Astrocyte of the spinal cord (primary cell): ENCODE measurements around the gene POU6F2.

Experiments
- DNase-seq: peaks from one replicate; pipeline ENCODE4 v3.0.0; 2011; ENCODE audit warnings: low read depth, low spot score
- H3K4me3 ChIP-seq: 2 replicates; pipeline ENCODE4 v1.5.1; 2011; ENCODE audit warnings: low read depth, mild to moderate bottlenecking, low read length, moderate library complexity
- in situ Hi-C: cut with HindIII; loops from 2 replicates; pipeline ENCODE4 v1.10.0; 2017; ENCODE audit warnings: low sequenced_read_pairs
- TF ChIP-seq, protein P1 (sequence below): IDR thresholded peaks from 2 replicates; pipeline ENCODE4 v1.5.1; 2012; ENCODE audit warnings: low read depth, mild to moderate bottlenecking, low read length, inconsistent platforms

Gene POU6F2

DNA sequence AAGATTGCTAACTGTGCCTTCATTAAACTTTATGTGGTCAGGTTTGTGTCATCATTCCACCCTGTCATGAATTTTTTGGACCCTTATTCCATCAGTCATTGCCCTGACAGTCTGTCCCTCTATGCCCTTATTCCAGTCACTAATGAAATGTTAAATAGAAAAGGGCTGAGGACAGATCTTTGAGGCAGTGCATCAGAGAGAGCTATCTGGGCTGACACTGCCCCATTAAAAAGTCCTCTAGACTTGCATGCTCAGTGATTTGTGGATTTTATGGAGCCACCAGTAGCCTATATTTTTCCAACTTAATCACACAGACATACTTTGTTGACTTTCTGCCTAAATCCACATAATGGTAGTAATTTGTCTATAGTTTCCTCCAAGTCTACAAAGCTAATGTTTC lies 323.8 kb downstream of the POU6F2 start:
- in situ Hi-C loops, result no loop called here
- TF ChIP-seq, protein P1, sequence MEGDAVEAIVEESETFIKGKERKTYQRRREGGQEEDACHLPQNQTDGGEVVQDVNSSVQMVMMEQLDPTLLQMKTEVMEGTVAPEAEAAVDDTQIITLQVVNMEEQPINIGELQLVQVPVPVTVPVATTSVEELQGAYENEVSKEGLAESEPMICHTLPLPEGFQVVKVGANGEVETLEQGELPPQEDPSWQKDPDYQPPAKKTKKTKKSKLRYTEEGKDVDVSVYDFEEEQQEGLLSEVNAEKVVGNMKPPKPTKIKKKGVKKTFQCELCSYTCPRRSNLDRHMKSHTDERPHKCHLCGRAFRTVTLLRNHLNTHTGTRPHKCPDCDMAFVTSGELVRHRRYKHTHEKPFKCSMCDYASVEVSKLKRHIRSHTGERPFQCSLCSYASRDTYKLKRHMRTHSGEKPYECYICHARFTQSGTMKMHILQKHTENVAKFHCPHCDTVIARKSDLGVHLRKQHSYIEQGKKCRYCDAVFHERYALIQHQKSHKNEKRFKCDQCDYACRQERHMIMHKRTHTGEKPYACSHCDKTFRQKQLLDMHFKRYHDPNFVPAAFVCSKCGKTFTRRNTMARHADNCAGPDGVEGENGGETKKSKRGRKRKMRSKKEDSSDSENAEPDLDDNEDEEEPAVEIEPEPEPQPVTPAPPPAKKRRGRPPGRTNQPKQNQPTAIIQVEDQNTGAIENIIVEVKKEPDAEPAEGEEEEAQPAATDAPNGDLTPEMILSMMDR, result no peak
- no peak overlapping the region for H3K4me3 ChIP-seq
- no peak for DNase-seq

DNA sequence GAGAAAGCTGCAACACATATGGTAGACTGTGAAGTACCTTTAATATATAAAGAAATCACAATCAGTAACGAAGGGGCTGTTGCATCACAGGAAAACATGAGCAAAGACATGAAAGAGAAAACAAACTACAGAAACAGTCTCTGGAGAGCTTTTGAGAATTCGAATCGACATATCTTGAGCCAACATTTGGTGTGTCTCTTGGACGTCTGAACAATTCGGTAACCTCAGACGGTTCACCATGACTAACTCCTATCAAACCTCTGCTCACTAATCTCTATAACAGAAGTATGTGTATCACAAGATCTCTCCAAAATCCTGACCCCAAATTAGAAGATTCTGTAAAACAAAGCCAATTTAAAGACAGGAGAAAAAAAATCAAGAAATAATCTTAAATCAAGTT lies 326.5 kb downstream of the POU6F2 start:
- no peak overlapping the region for H3K4me3 ChIP-seq
- DNase-seq, result no peak
- in situ Hi-C loops, result no loop called here
- TF ChIP-seq, protein P1, result no peak

DNA sequence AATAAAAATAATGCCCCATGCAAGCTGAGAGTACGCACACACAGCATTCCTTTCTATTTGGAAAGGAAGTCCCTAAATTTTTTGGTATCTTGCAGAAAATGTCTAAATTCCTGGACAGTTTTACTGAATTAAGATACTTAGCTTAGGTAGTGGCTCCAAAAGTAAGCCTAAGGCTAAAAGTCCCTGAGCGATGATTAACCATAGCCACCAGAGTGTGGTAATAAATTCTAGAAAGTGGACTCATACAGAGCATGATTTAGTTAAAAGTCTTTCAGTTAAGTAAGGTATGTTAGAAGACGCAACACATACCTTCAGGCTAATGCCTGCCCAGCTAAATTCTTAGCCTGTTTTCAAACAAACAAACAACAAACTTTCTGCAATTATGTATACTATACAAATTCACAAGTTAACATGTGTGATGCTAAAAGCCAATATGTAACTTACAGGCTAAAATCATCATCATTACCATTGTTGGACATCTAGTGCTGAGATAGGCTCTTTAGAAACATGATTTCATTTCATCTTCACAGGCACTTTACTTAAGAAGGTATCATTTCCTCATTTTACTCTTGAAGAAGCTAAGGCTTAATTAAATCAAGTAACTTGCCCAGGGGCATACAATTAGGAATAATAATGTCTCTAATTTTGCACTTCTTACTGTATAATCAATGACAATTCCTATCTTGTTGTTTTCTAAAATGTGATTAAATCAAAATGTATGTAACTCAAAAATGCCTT lies 327.1 kb downstream of the POU6F2 start:
- in situ Hi-C loops, result no loop called here
- TF ChIP-seq, protein P1, result no peak
- DNase-seq, result no peak
- H3K4me3 ChIP-seq, result no peak overlapping the region

DNA sequence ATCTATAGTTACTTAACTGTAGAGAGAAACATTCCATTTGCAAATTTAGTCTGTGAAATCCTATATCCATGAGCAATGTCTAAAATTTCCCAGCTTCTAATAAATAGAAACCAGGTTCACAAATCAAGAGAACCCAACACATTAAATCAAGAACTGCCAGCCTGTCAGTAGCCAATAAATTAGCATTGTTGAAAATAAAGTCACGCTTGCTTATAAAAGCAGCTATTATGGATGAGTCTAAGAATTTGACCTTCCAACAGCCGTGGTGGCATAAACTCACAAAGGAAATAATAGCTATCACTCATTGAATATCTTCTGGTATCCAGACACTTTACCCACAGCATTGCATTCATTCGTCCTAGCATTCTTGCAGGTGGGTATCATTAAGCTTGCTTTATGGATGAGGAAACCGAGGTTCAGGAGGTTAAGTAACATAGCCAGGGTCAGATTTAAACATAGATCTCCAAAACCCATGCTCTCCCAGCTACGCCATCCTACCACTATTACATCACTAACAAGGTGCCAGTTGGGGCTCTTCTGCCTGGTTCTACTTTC lies 328.4 kb downstream of the POU6F2 start:
- in situ Hi-C loops, result no loop called here
- no peak overlapping the region for H3K4me3 ChIP-seq
- TF ChIP-seq, protein P1, result no peak
- DNase-seq, result no peak

DNA sequence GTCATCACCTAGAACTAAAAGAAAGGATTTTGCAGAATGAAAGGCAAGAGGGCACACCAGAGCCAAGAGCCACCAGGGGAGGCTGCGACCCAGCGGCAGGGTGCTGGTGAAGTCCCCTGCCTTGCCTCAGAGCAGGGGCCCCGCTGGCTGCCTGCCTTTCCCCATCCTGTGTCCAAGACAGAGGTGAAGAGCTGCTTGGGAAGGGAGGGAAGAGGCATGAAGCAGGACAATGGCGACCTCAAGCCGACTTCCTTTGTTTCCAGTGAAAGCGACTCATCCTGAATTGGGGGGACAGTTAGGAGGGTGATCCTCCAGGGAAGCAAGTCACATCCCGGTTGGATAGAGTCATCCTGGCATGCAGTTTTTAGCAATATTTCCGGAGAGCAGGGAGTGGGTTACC lies 333.0 kb downstream of the POU6F2 start:
- in situ Hi-C loops, result no loop called here
- TF ChIP-seq, protein P1, result no peak
- no peak for DNase-seq
- no peak overlapping the region for H3K4me3 ChIP-seq

DNA sequence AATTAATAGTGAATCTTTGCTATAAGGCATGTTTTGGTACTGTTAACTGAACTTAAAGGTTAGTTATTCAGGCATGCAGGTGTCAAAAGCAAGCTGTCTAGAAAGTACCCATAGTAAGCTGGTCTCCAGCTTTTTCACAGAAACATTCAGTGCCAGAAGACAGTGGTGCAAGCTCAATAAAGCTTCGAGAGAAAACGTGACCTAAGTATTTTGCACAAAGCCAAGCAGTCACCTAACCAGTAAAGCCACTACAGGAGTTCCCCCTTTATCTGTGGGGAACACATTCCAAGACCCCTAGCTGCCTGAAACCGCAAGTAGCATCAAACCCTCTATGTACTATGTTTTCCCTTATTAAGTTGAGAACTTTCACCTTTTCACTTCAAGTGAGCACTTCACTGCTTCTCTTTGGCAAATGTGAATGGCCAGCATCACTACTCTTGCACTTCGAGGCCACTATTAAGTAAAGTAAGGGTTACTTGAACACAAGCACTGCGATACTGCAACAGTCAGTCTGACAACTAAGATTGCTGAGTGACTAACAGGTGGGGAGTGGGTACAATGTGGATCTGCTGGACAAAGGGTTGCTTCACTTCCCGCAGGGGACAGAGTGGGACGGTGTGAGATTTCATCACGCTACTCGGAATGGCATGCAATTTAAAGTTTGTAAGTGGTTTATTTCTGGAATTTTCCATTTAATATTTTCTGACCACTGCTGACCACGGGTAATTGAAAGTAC lies 334.7 kb downstream of the POU6F2 start:
- in situ Hi-C loops, result no loop called here
- DNase-seq, result no peak
- H3K4me3 ChIP-seq, result no peak overlapping the region
- TF ChIP-seq, protein P1, result no peak
